GM19397 (cell line): Measurements from ENCODE around the gene ADM2.
"Not testable (repeated sequence)": the region's sequence is repeated elsewhere in the genome, so short reads cannot be mapped to it uniquely, and the experiment has no call there.

Experiments used
- ATAC-seq: cut with Tn5 transposase; IDR thresholded peaks from one replicate; pipeline ENCODE4 v1.9.1; 2021; ENCODE audit warnings: mild to moderate bottlenecking, moderate library complexity; ENCODE audit not compliant: unreplicated experiment

Gene ADM2

GRCh38 chr22:50533856-50534711 is 52.7 kb downstream of the ADM2 start:
- ATAC-seq, result not testable (repeated sequence)

GRCh38 chr22:50535113-50535512 is 53.8 kb downstream of the ADM2 start:
- no peak for ATAC-seq
